Epithelial cell of proximal tubule (primary cell): ENCODE measurements around the gene POLR3A. TPM values are rescaled to one million over a fixed set of nuclear protein-coding genes. Genes with fewer than 3 reads are reported as not detected.

Experiments used
- DNase-seq: peaks from one replicate; pipeline ENCODE4 v3.0.0-alpha.2; 2011; ENCODE audit warnings: low read depth
- H3K4me3 ChIP-seq: 2 replicates; pipeline ENCODE4 v1.5.1; 2011; ENCODE audit warnings: low read depth, mild to moderate bottlenecking, low read length
- CTCF ChIP-seq: conservative IDR thresholded peaks from 2 replicates; pipeline ENCODE4 v1.5.1; 2012; ENCODE audit warnings: low read depth, mild to moderate bottlenecking, low read length
- total RNA-seq: library from RNA; depleted of rRNA; stranded (reverse); fragments of >200 nt; gene quantifications from 2 replicates; pipeline ENCODE4 v1.2.3, GENCODE V29; 2015

Gene POLR3A
- total RNA-seq, 1 donor from 2014 or later, result 14.0 TPM

DNA sequence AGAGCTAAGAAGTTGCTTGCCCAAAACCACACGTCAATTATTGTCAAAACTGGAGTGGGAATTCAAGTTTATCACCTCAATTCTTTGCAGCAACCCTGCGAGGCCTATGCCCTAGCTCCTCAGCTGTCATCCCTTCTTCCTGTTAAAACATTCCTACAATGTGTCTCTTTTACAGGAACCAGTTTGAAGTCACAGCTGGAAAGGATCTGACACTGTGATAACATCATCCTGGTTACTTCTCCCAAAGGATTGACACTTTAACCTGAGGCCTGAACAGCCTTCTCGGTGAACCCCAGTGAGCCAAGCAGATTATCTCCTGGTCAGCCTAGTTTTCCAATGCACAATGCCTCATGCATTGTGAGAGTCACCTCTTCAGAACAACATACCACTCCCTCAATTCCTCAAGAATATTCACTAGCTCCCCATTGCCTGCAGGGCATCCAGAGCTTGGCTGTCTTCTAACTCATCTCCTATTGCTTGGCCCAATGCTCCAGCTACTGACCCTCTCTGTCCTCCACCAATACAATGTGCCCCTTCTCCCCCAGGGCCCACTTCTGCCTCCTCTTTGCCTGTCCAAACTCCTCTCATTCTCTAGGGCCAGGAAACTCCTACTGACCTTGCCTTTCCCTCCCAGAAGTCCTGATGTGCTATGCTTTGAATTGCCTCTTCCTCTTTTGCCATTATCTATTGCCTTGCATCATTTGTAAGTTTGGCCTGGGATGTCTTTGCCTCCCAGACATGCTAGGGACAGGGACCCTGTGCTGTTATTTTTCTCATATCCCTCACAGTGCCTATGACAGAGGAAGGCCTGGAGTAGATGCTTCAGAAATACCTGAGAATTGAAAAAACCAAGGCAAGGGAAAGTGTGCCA is 92.4 kb downstream of the POLR3A start:
- DNase-seq, result no peak
- TF ChIP-seq CTCF, result no peak
- no peak overlapping the region for H3K4me3 ChIP-seq

GRCh38 chr10:77932016-77932715 is 97.1 kb downstream of the POLR3A start:
- no peak for TF ChIP-seq CTCF
- DNase-seq, result no peak
- H3K4me3 ChIP-seq, result no peak overlapping the region

GRCh38 chr10:77927402-77928246 is 101.7 kb downstream of the POLR3A start:
- no peak for DNase-seq
- peak overlapping the region; percentile 80 for H3K4me3 ChIP-seq
- no peak for TF ChIP-seq CTCF

DNA sequence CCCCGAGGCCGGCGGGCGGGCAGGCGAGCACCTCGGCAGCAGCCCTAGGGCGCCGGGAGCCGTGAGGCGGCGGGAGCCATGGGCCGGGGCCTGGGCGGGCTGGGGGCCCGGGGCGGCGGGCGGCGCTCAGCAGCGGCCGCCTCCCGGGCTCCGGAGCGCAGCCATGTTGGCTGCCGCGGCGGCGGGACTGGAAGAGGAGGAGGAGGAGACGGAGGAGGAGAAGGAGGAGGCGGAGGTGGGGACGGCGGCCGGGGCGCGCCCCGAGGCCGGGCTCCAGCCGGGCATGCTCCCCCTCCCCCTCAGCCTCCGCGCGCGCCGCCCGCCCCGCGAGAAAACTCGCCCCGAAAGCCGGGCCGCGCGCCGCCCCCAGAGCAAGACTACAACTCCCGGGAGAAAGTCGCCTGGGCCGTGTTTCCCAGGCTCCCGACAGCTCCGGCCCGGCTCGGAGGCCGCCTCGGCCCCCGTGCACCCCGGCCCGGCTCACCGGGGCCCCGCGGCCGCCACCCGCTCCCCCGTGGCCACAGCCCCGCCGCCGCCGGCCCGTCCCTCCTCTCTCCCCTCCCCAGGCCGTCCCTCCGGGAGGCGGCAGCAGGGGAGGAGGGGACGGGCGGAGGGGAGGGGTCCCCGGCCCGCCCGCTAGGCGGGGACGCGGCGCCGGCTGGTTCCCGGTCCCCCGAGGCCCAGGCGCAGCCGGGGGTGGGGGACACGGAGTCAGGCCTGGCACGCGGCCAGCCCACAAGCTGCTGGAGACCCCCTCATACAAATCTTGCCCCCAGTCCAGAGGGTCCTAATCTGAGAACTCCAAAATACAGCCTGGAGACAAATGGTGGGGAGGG is 102.5 kb downstream of the POLR3A start, which contains the start of gene DLG5:
TSS of gene DLG5 (minus strand) at position 190 of the 836 bp plus-strand sequence. CDS start 235 bp downstream, outside the sequence.
- H3K4me3 ChIP-seq, result peak within 1 kb of the TSS; percentile 80
- no peak for DNase-seq
- TF ChIP-seq CTCF, result no peak

GRCh38 chr10:77925795-77926565 is 103.3 kb downstream of the POLR3A start:
- H3K4me3 ChIP-seq, result peak overlapping the region; percentile 80
- no peak for DNase-seq

More at GRCh38 chr10:77925795-77926565, 103.3 kb downstream of the POLR3A start:
- peak; percentile 16 for TF ChIP-seq CTCF
